Measurements from ENCODE around the gene RPTOR.

- TF ChIP-seq POLR2A (IDR thresholded peaks at IDR 0.05) (no peak), POLR2AphosphoS5 (IDR thresholded peaks at IDR 0.05) (no peak)
- TF ChIP-seq, protein P1, sequence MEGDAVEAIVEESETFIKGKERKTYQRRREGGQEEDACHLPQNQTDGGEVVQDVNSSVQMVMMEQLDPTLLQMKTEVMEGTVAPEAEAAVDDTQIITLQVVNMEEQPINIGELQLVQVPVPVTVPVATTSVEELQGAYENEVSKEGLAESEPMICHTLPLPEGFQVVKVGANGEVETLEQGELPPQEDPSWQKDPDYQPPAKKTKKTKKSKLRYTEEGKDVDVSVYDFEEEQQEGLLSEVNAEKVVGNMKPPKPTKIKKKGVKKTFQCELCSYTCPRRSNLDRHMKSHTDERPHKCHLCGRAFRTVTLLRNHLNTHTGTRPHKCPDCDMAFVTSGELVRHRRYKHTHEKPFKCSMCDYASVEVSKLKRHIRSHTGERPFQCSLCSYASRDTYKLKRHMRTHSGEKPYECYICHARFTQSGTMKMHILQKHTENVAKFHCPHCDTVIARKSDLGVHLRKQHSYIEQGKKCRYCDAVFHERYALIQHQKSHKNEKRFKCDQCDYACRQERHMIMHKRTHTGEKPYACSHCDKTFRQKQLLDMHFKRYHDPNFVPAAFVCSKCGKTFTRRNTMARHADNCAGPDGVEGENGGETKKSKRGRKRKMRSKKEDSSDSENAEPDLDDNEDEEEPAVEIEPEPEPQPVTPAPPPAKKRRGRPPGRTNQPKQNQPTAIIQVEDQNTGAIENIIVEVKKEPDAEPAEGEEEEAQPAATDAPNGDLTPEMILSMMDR (IDR thresholded peaks at IDR 0.05) = no peak
Measured at GRCh38 chr17:80877729-80878303, 333.2 kb downstream of the RPTOR start.
